ENCODE results near the gene C14orf39. TPM values are rescaled to one million over a fixed set of nuclear protein-coding genes. Genes with fewer than 3 reads are reported as not detected.
"Not testable (repeated sequence)": the region's sequence is repeated elsewhere in the genome, so short reads cannot be mapped to it uniquely, and the experiment has no call there.

C14orf39 gene
- total RNA-seq, 3 donors from 2014 or later, result 0.57 TPM; not detected in 2

DNA sequence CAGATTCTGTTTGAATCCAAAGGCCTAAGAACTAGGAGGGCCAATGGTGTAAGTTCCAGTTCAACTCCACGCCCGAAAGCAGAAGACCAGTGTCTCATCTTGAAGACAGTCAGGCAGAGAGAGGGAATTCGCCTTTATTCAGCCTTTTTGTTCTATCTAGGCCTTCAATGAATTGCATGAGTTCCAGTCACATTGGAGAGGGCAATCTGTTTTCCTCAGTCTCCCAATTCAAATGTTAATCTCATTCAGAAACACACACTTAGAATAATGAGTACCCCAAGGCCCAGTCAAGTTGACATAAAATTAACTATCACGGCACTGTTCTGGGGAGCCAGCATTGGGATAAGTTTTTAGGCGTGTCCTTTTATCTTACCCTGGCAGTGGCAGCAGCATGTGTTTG, 65.8 kb downstream of the C14orf39 start:
- no peaks in the 10 kb centered on the region for H3K36me3 ChIP-seq (ENCODE audit: low read depth)
- intact Hi-C loops (cut with DNase I, micrococcal nuclease), result no loop called here
- no peak for ATAC-seq

DNA sequence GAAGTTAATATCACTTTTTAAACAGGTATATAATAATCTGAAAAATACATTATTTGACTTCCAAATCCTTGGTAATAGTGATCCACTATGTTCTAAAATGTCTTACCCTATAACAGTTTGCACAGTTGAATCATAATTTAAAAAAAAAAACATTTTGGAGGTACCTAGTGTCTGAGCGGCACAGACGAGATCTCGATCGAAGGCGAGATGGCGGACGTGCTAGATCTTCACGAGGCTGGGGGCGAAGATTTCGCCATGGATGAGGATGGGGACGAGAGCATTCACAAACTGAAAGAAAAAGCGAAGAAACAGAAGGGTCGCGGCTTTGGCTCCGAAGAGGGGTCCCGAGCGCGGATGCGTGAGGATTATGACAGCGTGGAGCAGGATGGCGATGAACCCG, 88.3 kb downstream of the C14orf39 start:
- H3K4me3 ChIP-seq; H3K4me1 ChIP-seq (ENCODE audit: low read depth); H3K36me3 ChIP-seq (ENCODE audit: low read depth); H3K9me3 ChIP-seq; DNase-seq; intact Hi-C loops (cut with DNase I, micrococcal nuclease): not testable (repeated sequence)
- peak; percentile 38 for ATAC-seq

More for the DNA sequence above, 65.8 kb downstream of the C14orf39 start:
- TF ChIP-seq CTCF (IDR thresholded peaks at IDR 0.05), result no peak
- Histone ChIP-seq H3K9me3 (no peaks in the 10 kb centered on the region), H3K4me3 (no peak overlapping the region), H3K4me1 (ENCODE audit: low read depth) (no peaks in the 10 kb centered on the region)
- no peak for DNase-seq

DNA sequence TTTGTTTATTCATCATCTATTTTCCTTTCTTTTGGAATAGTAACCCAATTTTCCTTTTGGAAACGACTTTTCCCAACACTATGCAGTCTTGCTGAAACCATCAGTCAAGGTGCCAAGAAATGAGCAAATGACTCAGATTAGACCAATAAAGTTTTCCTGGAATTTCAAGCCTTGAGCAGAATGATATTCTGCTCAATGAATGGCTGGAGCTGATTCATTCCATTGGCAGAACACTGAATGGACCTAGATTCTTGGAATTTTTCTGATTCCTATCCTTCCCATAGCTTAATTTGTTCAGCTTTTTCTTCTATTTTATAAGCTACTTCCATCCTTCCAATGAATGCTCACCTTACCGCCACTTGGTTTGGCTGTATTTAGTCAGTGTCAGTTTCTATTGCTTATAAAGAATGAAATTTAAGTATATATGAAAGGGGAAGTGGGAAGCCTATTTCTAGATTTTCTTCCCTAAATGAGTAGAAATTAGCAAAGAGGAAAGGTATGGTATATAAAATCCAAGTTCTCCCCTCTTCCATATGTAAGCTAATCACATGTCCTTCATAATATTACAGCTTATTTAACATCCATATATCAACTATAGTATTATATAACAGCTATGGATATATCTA, 89.0 kb downstream of the C14orf39 start:
- peaks cover 4% of the 10 kb centered on the region for H3K9me3 ChIP-seq
- TF ChIP-seq CTCF (IDR thresholded peaks at IDR 0.05), result no peak
- H3K36me3 ChIP-seq (ENCODE audit: low read depth), result no peaks in the 10 kb centered on the region
- H3K4me1 ChIP-seq (ENCODE audit: low read depth), result no peaks in the 10 kb centered on the region
- H3K4me3 ChIP-seq, result no peak overlapping the region
- intact Hi-C loops (cut with DNase I, micrococcal nuclease), result no loop called here
- ATAC-seq (no peak), DNase-seq (no peak)

Other genes with a start within 250 kb of the C14orf39 start
- 100 to 1,000 TPM; 102 to 124 (median 111) TPM for gene PPM1A, start 236.8 kb downstream of the C14orf39 start, total RNA-seq
- gene SIX6, start 23.1 kb upstream of the C14orf39 start, total RNA-seq, result not detected
- under 1 TPM in 1 of 3 donors, not detected in 2; 0.16 TPM for gene SIX1, start 163.4 kb upstream of the C14orf39 start, total RNA-seq
- gene SIX4, start 238.3 kb upstream of the C14orf39 start, total RNA-seq, result under 1 TPM; 0.12 to 0.82 (median 0.14) TPM
- gene MNAT1, start 248.7 kb upstream of the C14orf39 start, total RNA-seq, result 10 to 100 TPM; 13.4 to 19.8 (median 14.3) TPM